Stimulated activated CD8-positive, alpha-beta memory T cell treated with anti-CD3 and anti-CD28 coated beads, Interleukin-12 subunit alpha, Interleukin-12 subunit beta, amount 100 ng/mL, for 1 hour (primary cell): ENCODE results near the gene PSMD1.
"Not testable (repeated sequence)": the region's sequence is repeated elsewhere in the genome, so short reads cannot be mapped to it uniquely, and the experiment has no call there.

Source experiments
- DNase-seq: peaks from one replicate; pipeline ENCODE4 v3.0.0-alpha.2; 2020; ENCODE audit warnings: low read depth

Gene PSMD1

GRCh38 chr2:231161252-231161839 lies 104.7 kb downstream of the PSMD1 start:
- DNase-seq = no peak

- no peak for DNase-seq
These were observed 105.2 kb downstream of the PSMD1 start for GRCh38 chr2:231161877-231162329.

GRCh38 chr2:231163011-231163410 lies 106.3 kb downstream of the PSMD1 start:
- no peak for DNase-seq

GRCh38 chr2:231163414-231164095 lies 106.9 kb downstream of the PSMD1 start:
- DNase-seq = no peak

GRCh38 chr2:231167745-231168459 lies 111.2 kb downstream of the PSMD1 start:
- DNase-seq = no peak

GRCh38 chr2:231168460-231169139 lies 111.9 kb downstream of the PSMD1 start:
- DNase-seq = no peak

GRCh38 chr2:231169488-231169887 lies 112.8 kb downstream of the PSMD1 start:
- DNase-seq = no peak

GRCh38 chr2:231170055-231170454 lies 113.4 kb downstream of the PSMD1 start:
- no peak for DNase-seq

- no peak for DNase-seq
These were observed 115.4 kb downstream of the PSMD1 start for GRCh38 chr2:231172025-231172424.

- DNase-seq = no peak
These were observed 117.6 kb downstream of the PSMD1 start for GRCh38 chr2:231174211-231174651.

GRCh38 chr2:231176066-231176465 lies 119.4 kb downstream of the PSMD1 start:
- no peak for DNase-seq

GRCh38 chr2:231177156-231178025 lies 120.7 kb downstream of the PSMD1 start:
- no peak for DNase-seq

GRCh38 chr2:231178805-231179204 lies 122.1 kb downstream of the PSMD1 start:
- DNase-seq = not testable (repeated sequence)

- no peak for DNase-seq
These were observed 125.3 kb downstream of the PSMD1 start for GRCh38 chr2:231181860-231182512.

- DNase-seq = no peak
These were observed 125.8 kb downstream of the PSMD1 start for GRCh38 chr2:231182513-231182899.

GRCh38 chr2:231183851-231184250 lies 127.2 kb downstream of the PSMD1 start:
- DNase-seq = no peak

- DNase-seq = no peak
These were observed 127.7 kb downstream of the PSMD1 start for GRCh38 chr2:231184319-231184718.

GRCh38 chr2:231185050-231185725 lies 128.5 kb downstream of the PSMD1 start:
- no peak for DNase-seq

- no peak for DNase-seq
These were observed 129.2 kb downstream of the PSMD1 start for GRCh38 chr2:231185886-231186285.

- DNase-seq = no peak
These were observed 129.7 kb downstream of the PSMD1 start for GRCh38 chr2:231186325-231186724.
